ENCODE results near the gene VCAM1.

GRCh38 chr1:100706856-100707255, 12.7 kb upstream of the VCAM1 start:
- TF ChIP-seq FOS (IDR thresholded peaks at IDR 0.05; ENCODE audit: borderline replicate concordance, insufficient read depth, low read length) = no peak
- TF ChIP-seq CTCF (IDR thresholded peaks at IDR 0.05; ENCODE audit: extremely low read depth in 1 of 2, insufficient read depth in 1 of 2, low read depth in 1 of 2, low read length in 2 of 2) = no peak
- no peak for TF ChIP-seq POLR2AphosphoS5 (IDR thresholded peaks at IDR 0.05; ENCODE audit: insufficient read depth, low read depth, low read length)
- TF ChIP-seq GATA2 (IDR thresholded peaks at IDR 0.05; ENCODE audit: insufficient read depth, insufficient read length, low read depth, low read length) = no peak
